HG03095 (cell line): Measurements from ENCODE around the gene CASP8.
"Not testable (repeated sequence)": the region's sequence is repeated elsewhere in the genome, so short reads cannot be mapped to it uniquely, and the experiment has no call there.

Source experiments
- ATAC-seq: cut with Tn5 transposase; IDR thresholded peaks from one replicate; pipeline ENCODE4 v1.9.1; 2021; ENCODE audit warnings: moderate library complexity; ENCODE audit not compliant: unreplicated experiment

CASP8 gene

DNA sequence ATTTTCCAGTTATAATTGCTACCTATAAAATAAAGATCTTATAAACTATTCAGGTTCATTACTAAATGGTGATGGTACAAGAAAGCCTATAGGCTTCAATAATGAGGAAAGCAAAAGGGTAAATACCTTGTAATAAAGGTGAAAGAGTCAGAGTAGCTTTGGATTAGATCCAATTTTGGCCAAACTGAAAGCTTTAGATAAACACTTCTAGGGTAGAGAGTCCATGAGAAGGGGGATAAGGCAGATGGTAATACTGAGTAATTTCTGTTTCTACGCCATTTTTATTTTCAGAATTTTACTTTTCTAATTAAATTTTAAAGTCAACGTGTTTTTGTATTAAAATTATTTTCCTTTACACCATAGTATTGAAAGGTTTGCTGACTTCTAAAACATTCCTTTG, 9.4 kb downstream of the CASP8 start:
- no peak for ATAC-seq

- ATAC-seq: no peak
Observed at GRCh38 chr2:201270293-201271001, 10.1 kb downstream of the CASP8 start.

- ATAC-seq: no peak
Observed at GRCh38 chr2:201271917-201272316, 11.6 kb downstream of the CASP8 start.

- no peak for ATAC-seq
Observed at GRCh38 chr2:201273330-201273983, 13.1 kb downstream of the CASP8 start.

- ATAC-seq: no peak
Observed at GRCh38 chr2:201275069-201275468, 14.7 kb downstream of the CASP8 start.

- no peak for ATAC-seq
Observed at GRCh38 chr2:201275990-201276389, 15.7 kb downstream of the CASP8 start.

- ATAC-seq: no peak
Observed at GRCh38 chr2:201276511-201276910, 16.2 kb downstream of the CASP8 start.

DNA sequence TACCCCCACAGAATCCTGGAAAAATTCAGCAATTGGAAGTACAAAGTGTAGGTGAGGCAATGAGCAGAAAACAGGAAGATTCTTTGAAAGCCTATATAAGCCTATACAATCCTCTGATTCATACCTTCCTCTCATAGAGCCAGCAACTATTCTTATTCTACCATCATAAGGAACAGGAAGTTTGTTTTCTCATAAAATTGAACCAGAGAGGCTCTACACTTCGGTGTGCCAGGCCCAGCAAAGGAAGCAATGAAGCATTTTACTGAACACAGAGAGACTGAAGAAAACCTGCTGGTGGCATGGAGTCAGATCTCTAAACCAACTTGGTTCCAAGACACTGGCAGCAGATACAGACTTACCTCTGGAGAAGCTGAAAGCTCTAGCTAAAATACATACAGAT, 18.7 kb downstream of the CASP8 start:
- no peak for ATAC-seq

DNA sequence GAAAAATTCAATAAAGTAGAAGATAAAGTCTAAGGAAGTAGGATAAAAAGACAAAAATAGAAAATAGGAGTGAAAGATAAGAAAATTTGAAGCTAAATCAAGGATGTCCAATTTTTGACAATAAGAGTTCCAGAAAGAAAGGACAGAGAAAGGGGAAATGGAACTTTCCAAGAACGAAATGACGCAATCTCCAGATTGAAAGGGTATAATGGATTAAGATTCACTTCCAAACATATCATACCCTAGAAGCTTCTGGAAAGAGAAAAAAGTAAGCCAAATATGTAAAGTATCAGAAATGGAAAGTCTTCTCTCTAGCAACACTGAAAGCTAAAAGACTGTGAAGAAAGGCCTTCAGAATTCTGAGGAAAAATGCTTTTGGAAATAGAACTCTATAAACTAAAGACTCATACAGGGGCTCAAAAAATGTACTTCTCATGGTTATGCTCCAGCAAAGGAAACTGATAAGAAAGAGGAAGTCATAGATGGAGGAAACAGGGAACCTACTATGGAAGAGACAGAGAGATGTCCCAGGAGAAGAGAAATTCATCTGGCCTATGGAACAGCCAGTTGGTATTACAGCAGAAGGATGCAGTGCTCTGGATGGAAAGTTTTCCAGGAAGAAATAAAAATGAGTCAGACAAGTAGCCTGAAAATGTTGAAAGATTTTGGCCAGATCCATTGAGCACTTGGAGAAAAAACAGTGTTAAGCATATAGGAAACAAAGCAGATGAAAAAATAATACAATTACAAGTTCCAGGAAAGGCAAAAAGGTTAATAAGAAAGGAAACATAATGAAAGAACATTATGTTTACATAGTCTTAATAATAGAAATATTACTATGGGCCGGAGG, 20.1 kb downstream of the CASP8 start:
- no peak for ATAC-seq

- no peak for ATAC-seq
Observed at GRCh38 chr2:201285499-201285898, 25.2 kb downstream of the CASP8 start.

DNA sequence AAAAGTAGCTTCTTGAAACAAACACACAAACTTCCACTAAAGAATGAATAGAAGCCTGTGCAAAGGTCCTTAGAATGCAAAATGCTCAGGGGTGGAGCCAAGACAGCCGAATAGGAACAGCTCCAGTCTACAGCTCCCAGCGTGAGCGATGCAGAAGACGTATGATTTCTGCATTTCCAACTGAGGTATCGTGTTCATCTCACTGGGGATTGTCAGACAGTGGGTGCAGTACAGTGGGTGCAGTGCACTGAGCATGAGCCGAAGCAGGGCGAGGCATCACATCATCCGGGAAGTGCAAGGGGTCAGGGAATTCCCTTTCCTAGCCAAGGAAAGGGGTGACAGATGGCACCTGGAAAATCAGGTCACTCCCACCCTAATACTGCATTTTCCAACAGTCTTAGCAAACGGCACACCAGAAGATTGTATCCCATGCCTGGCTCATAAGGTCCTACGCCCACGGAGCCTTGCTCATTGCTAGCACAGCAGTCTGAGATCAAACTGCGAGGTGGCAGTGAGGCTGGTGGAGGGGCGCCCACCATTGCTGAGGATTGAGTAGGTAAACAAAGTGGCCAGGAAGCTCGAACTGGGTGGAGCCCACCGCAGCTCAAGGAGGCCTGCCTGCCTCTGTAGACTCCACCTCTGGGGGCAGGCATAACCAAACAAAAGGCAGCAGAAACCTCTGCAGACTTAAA, 30.3 kb downstream of the CASP8 start:
- not testable (repeated sequence) for ATAC-seq

- ATAC-seq: no peak
Observed at GRCh38 chr2:201298462-201299052, 38.2 kb downstream of the CASP8 start.

- not testable (repeated sequence) for ATAC-seq
Observed at GRCh38 chr2:201299929-201300328, 39.6 kb downstream of the CASP8 start.

GRCh38 chr2:201307876-201308275, 47.5 kb downstream of the CASP8 start:
- no peak for ATAC-seq

DNA sequence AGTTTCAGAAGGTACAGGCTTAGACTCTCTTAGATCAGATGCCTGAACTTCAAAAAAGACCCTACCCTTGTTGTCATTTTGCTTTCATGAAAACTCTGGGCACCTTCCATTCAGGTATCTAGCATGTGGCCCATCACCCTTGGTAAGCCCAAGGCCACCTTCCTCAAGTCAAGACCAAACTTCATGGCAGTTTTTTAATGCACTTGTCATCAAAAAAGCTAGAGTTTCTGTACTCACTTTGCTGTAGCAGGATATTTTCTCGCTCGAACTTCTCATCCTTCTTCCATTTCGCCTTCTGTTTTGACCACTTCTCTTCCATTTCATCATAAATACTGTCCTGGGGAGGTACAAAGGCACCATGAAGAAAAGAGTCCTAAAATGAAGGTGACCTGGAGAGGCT, 48.6 kb downstream of the CASP8 start:
- no peak for ATAC-seq

- no peak for ATAC-seq
Observed at GRCh38 chr2:201313362-201313761, 53.0 kb downstream of the CASP8 start.

- no peak for ATAC-seq
Observed at GRCh38 chr2:201319511-201319910, 59.2 kb downstream of the CASP8 start.

- no peak for ATAC-seq
Observed at GRCh38 chr2:201320257-201320656, 59.9 kb downstream of the CASP8 start.

- no peak for ATAC-seq
Observed at GRCh38 chr2:201320701-201321100, 60.4 kb downstream of the CASP8 start.

DNA sequence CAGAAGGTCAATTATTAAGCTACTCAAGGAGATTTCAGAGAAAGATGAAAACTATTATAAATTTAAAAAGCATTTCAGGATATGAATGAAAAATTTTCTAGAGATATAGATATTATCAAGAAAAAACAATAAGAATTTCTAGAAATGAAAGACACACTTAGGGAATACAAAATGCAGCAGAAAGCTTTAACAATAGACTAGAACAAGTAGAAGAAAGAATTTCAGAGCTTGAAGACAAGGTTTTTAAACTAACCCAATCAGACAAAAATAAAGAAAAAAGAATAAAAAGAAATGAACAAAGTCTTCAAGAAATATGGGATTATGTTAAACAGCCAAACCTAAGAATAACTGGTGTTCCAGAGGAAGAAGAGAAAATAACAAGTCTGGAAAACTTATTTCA, 62.4 kb downstream of the CASP8 start:
- no peak for ATAC-seq

DNA sequence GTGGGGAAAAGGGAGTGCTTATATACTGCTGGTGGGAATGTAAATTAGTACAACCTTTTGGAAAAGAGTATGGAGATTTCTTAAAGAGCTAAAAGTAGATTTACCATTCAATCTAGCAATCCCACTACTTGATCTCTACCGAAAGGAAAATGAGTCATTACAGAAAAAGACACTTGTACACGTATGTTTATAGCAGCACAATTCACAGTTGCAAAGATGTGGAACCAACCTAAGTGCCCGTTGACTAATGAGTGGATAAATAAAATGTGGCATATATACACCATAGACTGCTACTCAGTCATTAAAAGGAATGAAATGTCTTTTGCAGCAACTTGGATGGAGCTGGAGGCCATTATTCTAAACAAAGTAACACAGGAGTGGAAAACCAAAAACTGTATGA, 67.3 kb downstream of the CASP8 start:
- no peak for ATAC-seq
